Measurements from ENCODE around the gene ABI1.

ABI1 gene

DNA sequence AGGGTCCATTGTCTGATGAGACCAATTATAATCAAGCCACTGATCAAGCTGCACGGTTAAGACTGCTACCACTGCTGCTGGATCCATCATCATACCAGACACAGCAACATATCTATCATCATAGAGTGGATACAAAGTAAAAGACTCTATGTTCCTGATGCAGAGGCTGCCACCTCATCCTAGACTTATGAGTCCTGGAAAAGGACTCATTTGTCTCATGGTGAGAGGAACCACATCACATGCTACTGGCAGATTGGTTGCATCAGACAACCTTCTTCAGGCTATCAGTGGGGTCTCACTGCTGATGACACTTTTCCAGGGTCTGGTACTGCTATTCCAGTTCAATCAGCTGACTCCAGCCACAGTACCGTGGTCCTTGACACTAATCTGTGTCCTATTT is 79.0 kb downstream of the ABI1 start:
- TF ChIP-seq, protein P1, sequence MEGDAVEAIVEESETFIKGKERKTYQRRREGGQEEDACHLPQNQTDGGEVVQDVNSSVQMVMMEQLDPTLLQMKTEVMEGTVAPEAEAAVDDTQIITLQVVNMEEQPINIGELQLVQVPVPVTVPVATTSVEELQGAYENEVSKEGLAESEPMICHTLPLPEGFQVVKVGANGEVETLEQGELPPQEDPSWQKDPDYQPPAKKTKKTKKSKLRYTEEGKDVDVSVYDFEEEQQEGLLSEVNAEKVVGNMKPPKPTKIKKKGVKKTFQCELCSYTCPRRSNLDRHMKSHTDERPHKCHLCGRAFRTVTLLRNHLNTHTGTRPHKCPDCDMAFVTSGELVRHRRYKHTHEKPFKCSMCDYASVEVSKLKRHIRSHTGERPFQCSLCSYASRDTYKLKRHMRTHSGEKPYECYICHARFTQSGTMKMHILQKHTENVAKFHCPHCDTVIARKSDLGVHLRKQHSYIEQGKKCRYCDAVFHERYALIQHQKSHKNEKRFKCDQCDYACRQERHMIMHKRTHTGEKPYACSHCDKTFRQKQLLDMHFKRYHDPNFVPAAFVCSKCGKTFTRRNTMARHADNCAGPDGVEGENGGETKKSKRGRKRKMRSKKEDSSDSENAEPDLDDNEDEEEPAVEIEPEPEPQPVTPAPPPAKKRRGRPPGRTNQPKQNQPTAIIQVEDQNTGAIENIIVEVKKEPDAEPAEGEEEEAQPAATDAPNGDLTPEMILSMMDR (IDR thresholded peaks at IDR 0.05; ENCODE audit: insufficient read depth, low read depth, low read length, missing control alignments) = no peak
- DNase-seq (ENCODE audit: low read depth) = no peak
- H3K4me3 ChIP-seq (ENCODE audit: low read depth, low read length) = no peak overlapping the region

DNA sequence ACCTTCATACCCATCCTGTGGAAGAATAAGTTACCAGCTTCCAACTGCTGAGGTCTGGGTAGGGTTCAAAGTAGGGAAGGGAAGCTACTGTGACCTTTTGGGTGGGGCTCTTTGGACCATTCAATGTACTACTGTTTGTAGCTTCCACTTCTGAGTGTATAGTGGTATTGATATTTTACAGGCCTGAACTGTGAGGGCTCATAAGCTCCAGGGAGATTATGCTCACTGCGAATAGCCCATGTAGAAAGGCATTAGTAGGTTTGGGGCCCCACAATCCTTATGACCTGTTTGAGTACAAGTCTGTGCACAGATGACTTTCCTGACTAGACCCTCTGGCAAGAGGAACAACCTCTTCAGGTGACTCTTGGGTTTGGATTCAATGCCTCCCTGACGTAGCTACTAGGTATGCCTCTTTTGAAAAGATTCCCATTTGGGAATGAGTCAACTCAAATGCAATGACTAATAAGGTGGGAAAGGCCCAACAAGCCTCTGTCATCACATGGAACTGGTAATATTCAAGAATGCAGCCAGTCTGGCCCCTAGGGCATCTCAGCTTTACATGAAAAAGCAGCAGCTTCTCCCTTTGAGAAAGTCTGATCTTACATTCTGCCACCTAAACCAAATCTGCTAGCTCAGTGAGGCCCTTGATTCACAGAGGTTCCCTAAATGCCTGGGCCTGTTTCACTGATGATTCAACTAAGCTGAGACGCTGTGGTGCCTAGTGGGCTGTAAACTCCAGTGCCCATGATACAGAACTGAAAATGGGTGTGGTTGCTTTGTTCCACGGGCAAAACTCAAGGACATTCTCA is 79.8 kb downstream of the ABI1 start:
- no peak overlapping the region for H3K4me3 ChIP-seq (ENCODE audit: low read depth, low read length)
- peak; percentile 67 for DNase-seq (ENCODE audit: low read depth)
- TF ChIP-seq, protein P1 (IDR thresholded peaks at IDR 0.05; ENCODE audit: insufficient read depth, low read depth, low read length, missing control alignments) = no peak

DNA sequence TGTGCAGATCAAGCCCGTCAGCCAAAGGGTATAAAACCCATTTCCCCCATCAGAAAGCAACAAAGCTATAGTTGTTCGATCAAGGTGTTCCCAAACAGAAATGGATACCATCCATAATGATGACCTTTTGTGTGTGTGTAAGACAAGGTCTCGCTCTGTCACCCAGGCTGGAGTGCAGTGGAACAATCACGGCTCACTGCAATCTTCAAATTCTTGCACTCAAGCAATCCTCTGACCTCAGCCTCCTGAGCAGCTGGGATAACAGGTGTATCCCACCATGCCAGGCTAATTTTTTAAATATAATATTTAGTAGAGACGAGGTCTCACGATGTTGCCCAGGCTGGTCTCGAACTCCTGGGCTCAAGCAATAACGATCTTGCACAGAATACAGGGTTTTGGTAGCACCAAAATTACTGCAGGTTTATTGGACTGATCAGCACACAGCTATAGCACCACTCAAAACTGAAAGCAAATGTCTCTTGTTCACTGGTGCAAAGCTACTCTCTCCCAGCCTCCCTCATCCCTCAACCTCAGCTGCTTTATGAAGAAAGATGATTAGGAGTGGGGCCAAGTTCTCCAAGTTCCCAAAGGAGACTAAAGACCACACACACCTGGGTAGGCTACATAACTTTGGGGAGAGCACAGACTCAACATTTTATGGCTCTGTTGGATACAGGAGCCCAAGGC is 80.5 kb downstream of the ABI1 start:
- H3K4me3 ChIP-seq (ENCODE audit: low read depth, low read length) = no peak overlapping the region
- TF ChIP-seq, protein P1 (IDR thresholded peaks at IDR 0.05; ENCODE audit: insufficient read depth, low read depth, low read length, missing control alignments) = no peak
- DNase-seq (ENCODE audit: low read depth) = peak; percentile 24

DNA sequence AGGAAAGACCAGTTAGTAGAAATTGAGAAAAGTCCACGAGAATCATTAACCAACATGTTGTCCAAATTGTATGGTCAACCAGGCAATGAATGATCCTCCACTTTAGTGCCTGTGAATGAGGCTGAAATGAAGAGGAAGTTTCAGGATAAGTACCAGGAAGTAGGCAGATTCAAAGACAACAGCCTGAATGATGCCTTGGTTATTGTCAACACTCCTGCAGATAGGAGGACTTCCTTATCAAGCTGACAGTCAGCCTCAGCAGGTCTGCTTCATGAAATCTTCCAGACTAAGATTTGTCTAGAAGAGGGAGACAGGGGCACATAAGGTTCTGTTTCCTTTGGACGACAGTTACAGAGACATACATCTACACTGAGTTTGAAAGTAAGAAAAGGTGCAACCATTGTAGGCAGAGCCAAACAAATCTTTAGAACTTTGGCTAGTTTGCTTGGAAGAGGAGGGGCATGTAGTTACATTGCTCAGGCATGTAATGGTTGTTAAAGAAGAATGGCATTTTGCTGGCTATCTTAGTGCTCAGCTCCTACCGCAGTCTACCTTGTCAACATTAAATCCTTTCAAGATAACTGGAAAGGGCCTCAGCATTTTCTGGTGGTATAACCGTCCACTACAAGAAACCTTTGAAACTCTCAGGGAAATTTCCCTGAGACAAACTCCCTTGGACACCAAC is 81.4 kb downstream of the ABI1 start:
- TF ChIP-seq, protein P1 (IDR thresholded peaks at IDR 0.05; ENCODE audit: insufficient read depth, low read depth, low read length, missing control alignments) = no peak

DNA sequence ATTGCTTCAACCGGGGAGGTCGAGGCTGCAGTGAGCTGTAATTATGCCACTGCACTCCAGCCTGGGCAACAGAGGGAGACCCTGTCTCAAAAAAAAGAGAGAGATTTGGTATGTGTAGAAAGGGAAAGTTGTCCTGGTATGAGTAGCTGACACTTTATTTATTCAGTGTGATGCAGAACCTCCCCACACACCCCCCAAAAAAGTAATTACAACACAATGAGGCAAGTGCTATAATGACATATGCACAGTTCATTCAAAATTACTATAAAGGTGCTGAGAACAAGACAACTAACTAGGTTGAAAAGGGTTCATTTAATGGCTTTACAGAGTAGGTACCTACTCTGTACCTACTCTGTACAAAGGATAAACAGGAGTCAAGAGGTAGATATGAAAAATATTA is 83.1 kb downstream of the ABI1 start:
- TF ChIP-seq, protein P1 (IDR thresholded peaks at IDR 0.05; ENCODE audit: insufficient read depth, low read depth, low read length, missing control alignments) = no peak
- no peak overlapping the region for H3K4me3 ChIP-seq (ENCODE audit: low read depth, low read length)
- no peak for DNase-seq (ENCODE audit: low read depth)

More for the DNA sequence above, 81.4 kb downstream of the ABI1 start:
- H3K4me3 ChIP-seq (ENCODE audit: low read depth, low read length) = no peak overlapping the region
- DNase-seq (ENCODE audit: low read depth) = no peak

DNA sequence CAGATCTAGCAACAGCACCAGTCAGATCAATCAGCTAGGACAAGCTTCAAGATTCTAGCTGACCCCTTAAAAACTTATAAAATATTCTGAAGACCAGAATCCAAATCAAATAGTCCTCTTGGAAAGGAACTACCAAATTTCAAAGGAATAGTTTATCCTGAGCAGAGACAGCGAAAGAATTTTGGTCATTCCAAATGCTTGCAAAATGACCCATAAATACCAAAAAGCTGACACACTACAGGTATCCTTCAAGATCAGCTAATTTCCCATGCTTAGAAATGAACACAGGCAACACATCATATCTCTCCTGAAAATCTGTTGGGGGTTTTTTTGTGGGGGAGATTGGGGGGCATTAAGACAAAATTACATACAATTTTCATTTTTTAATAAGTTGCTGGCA is 84.5 kb downstream of the ABI1 start:
- TF ChIP-seq, protein P1 (IDR thresholded peaks at IDR 0.05; ENCODE audit: insufficient read depth, low read depth, low read length, missing control alignments) = no peak
- no peak overlapping the region for H3K4me3 ChIP-seq (ENCODE audit: low read depth, low read length)
- no peak for DNase-seq (ENCODE audit: low read depth)
